ENCODE measurements around the gene GPR107. TPM values are rescaled to one million over a fixed set of nuclear protein-coding genes. Genes with fewer than 3 reads are reported as not detected.

GPR107 gene
- total RNA-seq, 1 experiment from 2014 or later, result 33.2 TPM

- H3K36me3 Mint-ChIP-seq, result peaks cover 9% of the 10 kb centered on the region
- CTCF ChIA-PET, result no interaction called here
- H3K27me3 Mint-ChIP-seq (ENCODE audit: low read depth), result no peaks in the 10 kb centered on the region
- no peak overlapping the region for H3K27ac Mint-ChIP-seq
- H3K4me3 Mint-ChIP-seq, result no peak overlapping the region
- no peak for DNase-seq (ENCODE audit: low spot score)
- ATAC-seq, result no peak
- POLR2A ChIA-PET, result no interaction called here
- no peaks in the 10 kb centered on the region for H3K4me1 Mint-ChIP-seq
- TF ChIP-seq, protein P1, sequence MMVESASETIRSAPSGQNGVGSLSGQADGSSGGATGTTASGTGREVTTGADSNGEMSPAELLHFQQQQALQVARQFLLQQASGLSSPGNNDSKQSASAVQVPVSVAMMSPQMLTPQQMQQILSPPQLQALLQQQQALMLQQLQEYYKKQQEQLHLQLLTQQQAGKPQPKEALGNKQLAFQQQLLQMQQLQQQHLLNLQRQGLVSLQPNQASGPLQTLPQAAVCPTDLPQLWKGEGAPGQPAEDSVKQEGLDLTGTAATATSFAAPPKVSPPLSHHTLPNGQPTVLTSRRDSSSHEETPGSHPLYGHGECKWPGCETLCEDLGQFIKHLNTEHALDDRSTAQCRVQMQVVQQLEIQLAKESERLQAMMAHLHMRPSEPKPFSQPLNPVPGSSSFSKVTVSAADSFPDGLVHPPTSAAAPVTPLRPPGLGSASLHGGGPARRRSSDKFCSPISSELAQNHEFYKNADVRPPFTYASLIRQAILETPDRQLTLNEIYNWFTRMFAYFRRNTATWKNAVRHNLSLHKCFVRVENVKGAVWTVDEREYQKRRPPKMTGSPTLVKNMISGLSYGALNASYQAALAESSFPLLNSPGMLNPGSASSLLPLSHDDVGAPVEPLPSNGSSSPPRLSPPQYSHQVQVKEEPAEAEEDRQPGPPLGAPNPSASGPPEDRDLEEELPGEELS (CRISPR knock-in tag; IDR thresholded peaks at IDR 0.05), result no peak
- TF ChIP-seq SMAD4 (CRISPR knock-in tag; IDR thresholded peaks at IDR 0.05) (no peak), TEAD1 (CRISPR knock-in tag; IDR thresholded peaks at IDR 0.05) (no peak), CDX4 (CRISPR knock-in tag; IDR thresholded peaks at IDR 0.05; ENCODE audit: borderline replicate concordance) (no peak), AFF4 (CRISPR knock-in tag; IDR thresholded peaks at IDR 0.05; ENCODE audit: borderline replicate concordance) (no peak), CREM (CRISPR knock-in tag; IDR thresholded peaks at IDR 0.05) (no peak), JAZF1 (CRISPR knock-in tag; IDR thresholded peaks at IDR 0.05) (no peak), ZSCAN18 (CRISPR knock-in tag; IDR thresholded peaks at IDR 0.05) (no peak), IRF2 (CRISPR knock-in tag; IDR thresholded peaks at IDR 0.05; ENCODE audit: borderline replicate concordance, low read depth) (no peak), ERG (CRISPR knock-in tag; IDR thresholded peaks at IDR 0.05) (no peak), MLX (CRISPR knock-in tag; IDR thresholded peaks at IDR 0.05) (no peak), ZBTB21 (CRISPR knock-in tag; IDR thresholded peaks at IDR 0.05; ENCODE audit: borderline replicate concordance) (no peak)
- TF ChIP-seq, protein P2, sequence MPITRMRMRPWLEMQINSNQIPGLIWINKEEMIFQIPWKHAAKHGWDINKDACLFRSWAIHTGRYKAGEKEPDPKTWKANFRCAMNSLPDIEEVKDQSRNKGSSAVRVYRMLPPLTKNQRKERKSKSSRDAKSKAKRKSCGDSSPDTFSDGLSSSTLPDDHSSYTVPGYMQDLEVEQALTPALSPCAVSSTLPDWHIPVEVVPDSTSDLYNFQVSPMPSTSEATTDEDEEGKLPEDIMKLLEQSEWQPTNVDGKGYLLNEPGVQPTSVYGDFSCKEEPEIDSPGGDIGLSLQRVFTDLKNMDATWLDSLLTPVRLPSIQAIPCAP (CRISPR knock-in tag; IDR thresholded peaks at IDR 0.05), result no peak
- TF ChIP-seq, protein P3, sequence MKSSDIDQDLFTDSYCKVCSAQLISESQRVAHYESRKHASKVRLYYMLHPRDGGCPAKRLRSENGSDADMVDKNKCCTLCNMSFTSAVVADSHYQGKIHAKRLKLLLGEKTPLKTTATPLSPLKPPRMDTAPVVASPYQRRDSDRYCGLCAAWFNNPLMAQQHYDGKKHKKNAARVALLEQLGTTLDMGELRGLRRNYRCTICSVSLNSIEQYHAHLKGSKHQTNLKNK (CRISPR knock-in tag; IDR thresholded peaks at IDR 0.05), result no peak
- TF ChIP-seq, protein P4, sequence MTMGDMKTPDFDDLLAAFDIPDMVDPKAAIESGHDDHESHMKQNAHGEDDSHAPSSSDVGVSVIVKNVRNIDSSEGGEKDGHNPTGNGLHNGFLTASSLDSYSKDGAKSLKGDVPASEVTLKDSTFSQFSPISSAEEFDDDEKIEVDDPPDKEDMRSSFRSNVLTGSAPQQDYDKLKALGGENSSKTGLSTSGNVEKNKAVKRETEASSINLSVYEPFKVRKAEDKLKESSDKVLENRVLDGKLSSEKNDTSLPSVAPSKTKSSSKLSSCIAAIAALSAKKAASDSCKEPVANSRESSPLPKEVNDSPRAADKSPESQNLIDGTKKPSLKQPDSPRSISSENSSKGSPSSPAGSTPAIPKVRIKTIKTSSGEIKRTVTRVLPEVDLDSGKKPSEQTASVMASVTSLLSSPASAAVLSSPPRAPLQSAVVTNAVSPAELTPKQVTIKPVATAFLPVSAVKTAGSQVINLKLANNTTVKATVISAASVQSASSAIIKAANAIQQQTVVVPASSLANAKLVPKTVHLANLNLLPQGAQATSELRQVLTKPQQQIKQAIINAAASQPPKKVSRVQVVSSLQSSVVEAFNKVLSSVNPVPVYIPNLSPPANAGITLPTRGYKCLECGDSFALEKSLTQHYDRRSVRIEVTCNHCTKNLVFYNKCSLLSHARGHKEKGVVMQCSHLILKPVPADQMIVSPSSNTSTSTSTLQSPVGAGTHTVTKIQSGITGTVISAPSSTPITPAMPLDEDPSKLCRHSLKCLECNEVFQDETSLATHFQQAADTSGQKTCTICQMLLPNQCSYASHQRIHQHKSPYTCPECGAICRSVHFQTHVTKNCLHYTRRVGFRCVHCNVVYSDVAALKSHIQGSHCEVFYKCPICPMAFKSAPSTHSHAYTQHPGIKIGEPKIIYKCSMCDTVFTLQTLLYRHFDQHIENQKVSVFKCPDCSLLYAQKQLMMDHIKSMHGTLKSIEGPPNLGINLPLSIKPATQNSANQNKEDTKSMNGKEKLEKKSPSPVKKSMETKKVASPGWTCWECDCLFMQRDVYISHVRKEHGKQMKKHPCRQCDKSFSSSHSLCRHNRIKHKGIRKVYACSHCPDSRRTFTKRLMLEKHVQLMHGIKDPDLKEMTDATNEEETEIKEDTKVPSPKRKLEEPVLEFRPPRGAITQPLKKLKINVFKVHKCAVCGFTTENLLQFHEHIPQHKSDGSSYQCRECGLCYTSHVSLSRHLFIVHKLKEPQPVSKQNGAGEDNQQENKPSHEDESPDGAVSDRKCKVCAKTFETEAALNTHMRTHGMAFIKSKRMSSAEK (CRISPR knock-in tag; IDR thresholded peaks at IDR 0.05; ENCODE audit: borderline replicate concordance), result no peak
- peaks cover 10% of the 10 kb centered on the region for H3K9me3 Mint-ChIP-seq
Observed at GRCh38 chr9:130020618-130021017, 33.1 kb upstream of the GPR107 start.

All from WTC11 (cell line).